GM19372 (cell line): ENCODE measurements around the gene NPW.

Experiments
- ATAC-seq: cut with Tn5 transposase; IDR thresholded peaks from one replicate; pipeline ENCODE4 v1.9.1; 2021; ENCODE audit warnings: mild to moderate bottlenecking, low read depth, moderate library complexity; ENCODE audit not compliant: unreplicated experiment

The NPW gene

GRCh38 chr16:1983544-1984346 is 35.8 kb upstream of the NPW start, which contains the start of gene GFER:
GFER (plus strand) TSS chr16:1984193; CDS start chr16:1984219, 26 bp downstream.
- ATAC-seq, result peak; percentile 85

- ATAC-seq, result no peak
Observed at GRCh38 chr16:1984347-1985225, 35.0 kb upstream of the NPW start.

GRCh38 chr16:1985466-1986150 is 34.0 kb upstream of the NPW start:
- no peak for ATAC-seq

- no peak for ATAC-seq
Observed at GRCh38 chr16:1987198-1987597, 32.4 kb upstream of the NPW start.

- no peak for ATAC-seq
Observed at GRCh38 chr16:1989209-1990100, 30.1 kb upstream of the NPW start, which contains the start of gene SYNGR3. SYNGR3 (plus strand) TSS chr16:1989970; CDS start chr16:1990103, 133 bp downstream.

GRCh38 chr16:1990101-1990350 is 29.6 kb upstream of the NPW start:
- ATAC-seq, result no peak

- no peak for ATAC-seq
Observed at GRCh38 chr16:1990351-1991134, 29.0 kb upstream of the NPW start.

GRCh38 chr16:1991135-1991551 is 28.4 kb upstream of the NPW start:
- ATAC-seq, result peak; percentile 32

GRCh38 chr16:1991588-1991947 is 28.0 kb upstream of the NPW start:
- no peak for ATAC-seq

GRCh38 chr16:1991948-1992703 is 27.5 kb upstream of the NPW start:
- peak; percentile 51 for ATAC-seq

GRCh38 chr16:1992704-1993317 is 26.8 kb upstream of the NPW start:
- no peak for ATAC-seq

GRCh38 chr16:1993731-1994131 is 25.9 kb upstream of the NPW start:
- ATAC-seq, result no peak

- no peak for ATAC-seq
Observed at GRCh38 chr16:1997494-1998359, 21.9 kb upstream of the NPW start.

- ATAC-seq, result no peak
Observed at GRCh38 chr16:1998360-1998835, 21.2 kb upstream of the NPW start.

GRCh38 chr16:1998852-1999801 is 20.5 kb upstream of the NPW start:
- no peak for ATAC-seq

- no peak for ATAC-seq
Observed at GRCh38 chr16:1999866-2000514, 19.6 kb upstream of the NPW start.
